ENCODE data around the gene RUVBL2.

RUVBL2 gene

DNA sequence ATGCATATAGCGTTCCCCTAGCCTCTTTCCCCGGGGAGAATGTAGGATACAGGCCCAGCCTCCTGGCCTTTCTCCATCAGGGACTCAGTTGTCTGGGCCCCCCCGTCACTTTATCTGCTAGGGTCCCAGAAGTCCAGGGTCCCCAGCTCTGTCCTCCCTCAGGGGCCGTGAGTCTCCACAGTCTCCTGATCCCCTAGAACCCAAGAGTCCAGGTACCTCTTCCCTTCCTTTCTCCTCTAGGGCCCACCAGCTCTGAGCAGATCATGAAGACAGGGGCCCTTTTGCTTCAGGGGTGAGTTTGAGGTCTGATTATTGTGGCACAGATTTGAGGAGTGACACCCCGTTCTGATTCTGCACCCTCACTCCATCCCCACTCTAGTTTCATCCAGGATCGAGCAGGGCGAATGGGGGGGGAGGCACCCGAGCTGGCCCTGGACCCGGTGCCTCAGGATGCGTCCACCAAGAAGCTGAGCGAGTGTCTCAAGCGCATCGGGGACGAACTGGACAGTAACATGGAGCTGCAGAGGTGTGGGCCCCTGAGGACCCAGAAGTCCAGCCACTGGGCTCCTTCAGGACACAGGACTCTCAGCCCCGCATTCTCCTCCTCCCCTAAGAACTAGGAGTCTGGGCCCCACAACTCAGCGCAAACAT lies 38.3 kb upstream of the RUVBL2 start:
- Histone ChIP-seq H3K4me1 (no peaks in the 10 kb centered on the region), H3K27me3 (no peaks in the 10 kb centered on the region), H3K9me3 (no peaks in the 10 kb centered on the region), H3K4me3 (ENCODE audit: low read depth, low read length) (peak overlapping the region; percentile 90), H3K36me3 (peaks cover 3% of the 10 kb centered on the region)
- TF ChIP-seq, protein P1, sequence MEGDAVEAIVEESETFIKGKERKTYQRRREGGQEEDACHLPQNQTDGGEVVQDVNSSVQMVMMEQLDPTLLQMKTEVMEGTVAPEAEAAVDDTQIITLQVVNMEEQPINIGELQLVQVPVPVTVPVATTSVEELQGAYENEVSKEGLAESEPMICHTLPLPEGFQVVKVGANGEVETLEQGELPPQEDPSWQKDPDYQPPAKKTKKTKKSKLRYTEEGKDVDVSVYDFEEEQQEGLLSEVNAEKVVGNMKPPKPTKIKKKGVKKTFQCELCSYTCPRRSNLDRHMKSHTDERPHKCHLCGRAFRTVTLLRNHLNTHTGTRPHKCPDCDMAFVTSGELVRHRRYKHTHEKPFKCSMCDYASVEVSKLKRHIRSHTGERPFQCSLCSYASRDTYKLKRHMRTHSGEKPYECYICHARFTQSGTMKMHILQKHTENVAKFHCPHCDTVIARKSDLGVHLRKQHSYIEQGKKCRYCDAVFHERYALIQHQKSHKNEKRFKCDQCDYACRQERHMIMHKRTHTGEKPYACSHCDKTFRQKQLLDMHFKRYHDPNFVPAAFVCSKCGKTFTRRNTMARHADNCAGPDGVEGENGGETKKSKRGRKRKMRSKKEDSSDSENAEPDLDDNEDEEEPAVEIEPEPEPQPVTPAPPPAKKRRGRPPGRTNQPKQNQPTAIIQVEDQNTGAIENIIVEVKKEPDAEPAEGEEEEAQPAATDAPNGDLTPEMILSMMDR (IDR thresholded peaks at IDR 0.05; ENCODE audit: low read depth, low read length): no peak
- no peak for DNase-seq

DNA sequence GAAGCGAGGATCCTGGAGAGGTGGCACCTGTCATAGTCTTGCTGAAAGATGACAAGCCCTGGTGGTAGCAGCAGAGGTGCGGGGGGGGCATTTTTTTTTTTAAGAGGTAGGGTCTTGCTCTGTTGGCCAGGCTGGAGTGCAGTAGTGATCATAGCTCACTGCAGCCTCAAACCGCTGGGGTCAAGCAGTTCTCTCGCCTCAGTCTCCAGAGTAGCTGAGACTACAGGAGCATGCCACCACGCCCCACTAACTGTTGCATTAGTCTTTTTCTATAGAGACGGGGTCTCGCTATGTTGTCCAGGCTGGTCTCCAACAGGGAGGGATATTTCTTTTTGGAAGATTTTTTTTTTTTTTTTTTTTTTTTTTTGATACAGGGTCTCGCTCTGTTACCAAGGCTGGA lies 35.7 kb upstream of the RUVBL2 start:
- no peaks in the 10 kb centered on the region for H3K4me1 ChIP-seq
- TF ChIP-seq, protein P1 (IDR thresholded peaks at IDR 0.05; ENCODE audit: low read depth, low read length): no peak
- no peaks in the 10 kb centered on the region for H3K27me3 ChIP-seq
- peaks cover 3% of the 10 kb centered on the region for H3K36me3 ChIP-seq
- H3K4me3 ChIP-seq (ENCODE audit: low read depth, low read length): no peak overlapping the region
- DNase-seq: no peak
- H3K9me3 ChIP-seq: no peaks in the 10 kb centered on the region

DNA sequence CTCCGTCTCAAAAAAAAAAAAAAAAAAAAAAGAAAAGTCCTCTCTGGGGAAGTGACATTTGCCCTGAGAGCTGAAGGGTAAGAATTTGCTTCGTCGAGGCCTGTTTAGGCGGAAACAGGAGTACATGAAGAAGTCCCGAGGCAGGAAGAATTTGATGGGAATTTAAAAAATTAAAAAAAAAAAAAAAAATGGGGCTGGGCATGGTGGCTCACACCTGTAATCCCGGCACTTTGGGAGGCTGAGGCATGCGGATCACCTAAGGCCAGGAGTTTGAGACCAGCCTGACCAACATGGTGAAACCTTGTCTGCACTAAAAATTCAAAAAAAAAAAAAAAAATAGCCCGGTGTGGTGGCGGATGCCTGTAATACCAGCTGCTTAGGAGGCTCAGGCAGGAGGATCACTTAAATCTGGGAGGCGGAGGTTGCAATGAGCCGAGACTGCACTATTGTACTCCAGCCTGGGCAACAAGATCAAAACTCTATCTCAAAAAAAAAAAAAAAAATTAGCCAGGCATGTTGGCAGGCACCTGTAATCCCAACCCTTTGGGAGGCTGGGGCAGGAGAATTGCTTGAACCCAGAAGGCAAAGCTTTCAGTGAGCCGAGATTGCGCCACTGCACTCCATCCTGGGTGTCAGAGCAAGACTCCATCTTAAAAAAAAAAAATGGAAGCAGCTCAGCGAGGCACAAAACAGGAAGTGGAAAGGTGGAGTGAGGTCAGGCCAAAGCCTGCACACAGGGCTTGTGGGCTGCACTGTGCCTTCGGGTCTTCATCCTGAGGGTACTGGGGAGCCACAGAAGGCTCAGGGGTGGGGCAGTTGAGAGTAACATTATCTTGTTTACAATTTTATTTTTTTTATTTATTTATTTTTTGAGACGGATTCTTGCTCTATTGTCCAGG lies 34.1 kb upstream of the RUVBL2 start:
- TF ChIP-seq, protein P1 (IDR thresholded peaks at IDR 0.05; ENCODE audit: low read depth, low read length): no peak
- peaks cover 14% of the 10 kb centered on the region for H3K4me1 ChIP-seq
- H3K4me3 ChIP-seq (ENCODE audit: low read depth, low read length): no peak overlapping the region
- H3K9me3 ChIP-seq: no peaks in the 10 kb centered on the region
- DNase-seq: no peak
- H3K27me3 ChIP-seq: no peaks in the 10 kb centered on the region
- peaks cover 3% of the 10 kb centered on the region for H3K36me3 ChIP-seq

DNA sequence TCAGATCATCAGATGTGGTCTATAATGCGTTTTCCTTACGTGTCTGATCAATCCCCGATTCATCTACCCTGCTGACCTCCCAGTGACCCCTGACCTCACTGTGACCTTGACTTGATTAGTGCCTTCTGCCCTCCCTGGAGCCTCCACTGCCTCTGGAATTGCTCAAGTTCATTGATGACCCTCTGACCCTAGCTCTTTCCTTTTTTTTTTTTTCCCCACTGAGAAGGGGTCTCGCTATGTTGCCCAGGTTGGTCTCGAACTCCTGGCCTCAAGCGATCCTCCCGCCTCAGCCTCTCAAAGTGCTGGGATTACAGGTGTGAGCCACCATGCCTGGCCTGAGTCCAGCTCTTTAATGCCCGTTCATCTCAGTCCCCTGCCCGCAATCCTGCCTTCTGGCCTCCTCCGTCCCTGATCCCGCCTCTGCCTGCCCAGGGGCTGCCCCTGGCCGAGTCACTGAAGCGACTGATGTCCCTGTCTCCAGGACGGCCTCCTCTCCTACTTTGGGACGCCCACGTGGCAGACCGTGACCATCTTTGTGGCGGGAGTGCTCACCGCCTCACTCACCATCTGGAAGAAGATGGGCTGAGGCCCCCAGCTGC lies 32.5 kb upstream of the RUVBL2 start:
- peaks cover 14% of the 10 kb centered on the region for H3K4me1 ChIP-seq
- H3K4me3 ChIP-seq (ENCODE audit: low read depth, low read length): no peak overlapping the region
- H3K27me3 ChIP-seq: no peaks in the 10 kb centered on the region
- H3K36me3 ChIP-seq: peaks cover 5% of the 10 kb centered on the region
- TF ChIP-seq, protein P1 (IDR thresholded peaks at IDR 0.05; ENCODE audit: low read depth, low read length): no peak
- no peak for DNase-seq
- no peaks in the 10 kb centered on the region for H3K9me3 ChIP-seq

DNA sequence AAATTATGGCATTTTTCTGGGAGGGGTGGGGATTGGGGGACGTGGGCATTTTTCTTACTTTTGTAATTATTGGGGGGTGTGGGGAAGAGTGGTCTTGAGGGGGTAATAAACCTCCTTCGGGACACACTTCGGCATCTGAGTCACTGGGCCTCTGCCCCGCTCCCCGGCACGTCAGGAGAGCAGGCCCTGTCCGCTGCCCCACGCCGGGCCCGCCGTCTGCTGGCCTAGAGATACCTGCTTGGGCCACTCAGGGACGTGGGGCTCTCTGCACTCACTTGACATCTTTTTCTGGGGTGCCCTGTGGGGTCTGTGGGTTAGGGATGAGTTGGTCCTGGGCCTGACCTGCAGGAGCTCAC lies 32.0 kb upstream of the RUVBL2 start:
- H3K36me3 ChIP-seq: peaks cover 8% of the 10 kb centered on the region
- H3K9me3 ChIP-seq: no peaks in the 10 kb centered on the region
- peaks cover 14% of the 10 kb centered on the region for H3K4me1 ChIP-seq
- no peak for DNase-seq
- no peaks in the 10 kb centered on the region for H3K27me3 ChIP-seq
- TF ChIP-seq, protein P1 (IDR thresholded peaks at IDR 0.05; ENCODE audit: low read depth, low read length): no peak
- H3K4me3 ChIP-seq (ENCODE audit: low read depth, low read length): no peak overlapping the region
